ENCODE data around the gene TNFSF13.

DNA sequence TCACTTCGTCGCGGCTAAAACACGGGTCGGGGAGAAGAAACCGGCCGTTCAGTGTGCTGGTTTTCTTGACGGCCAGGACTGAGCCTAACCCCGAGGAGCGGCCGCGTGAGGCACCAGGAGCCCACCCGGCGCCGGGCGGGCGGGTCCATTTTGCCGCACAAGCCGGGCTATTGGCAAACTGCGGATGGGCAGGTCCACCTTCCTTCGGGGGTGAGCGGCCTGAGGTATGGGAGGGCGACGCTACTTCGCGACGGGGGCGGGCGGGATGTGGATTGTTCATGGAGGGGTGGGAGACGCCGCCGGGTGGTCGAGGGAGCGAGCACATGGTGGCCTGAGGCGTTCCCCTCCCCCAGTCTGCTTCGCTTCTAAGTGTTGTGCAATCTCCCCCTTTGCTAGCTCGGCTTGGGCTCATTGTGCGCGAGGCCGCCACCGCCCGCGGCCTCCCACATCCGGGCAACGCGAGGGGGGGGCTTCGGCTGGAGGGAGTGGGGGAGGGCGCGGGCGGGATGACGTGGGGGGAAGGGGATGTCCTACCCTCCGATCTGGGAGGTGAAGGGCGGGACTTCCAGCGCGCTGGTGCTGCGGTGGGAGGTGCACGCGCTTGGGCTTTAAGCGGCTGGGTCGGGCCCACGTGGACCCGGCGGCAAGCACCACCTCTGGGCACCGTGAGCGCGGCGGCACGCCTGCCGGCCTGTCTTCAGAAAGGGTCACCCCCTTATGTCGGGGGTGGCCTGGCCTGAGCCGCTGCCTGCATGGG lies 15.0 kb downstream of the TNFSF13 start:
- TF ChIP-seq, protein P1, sequence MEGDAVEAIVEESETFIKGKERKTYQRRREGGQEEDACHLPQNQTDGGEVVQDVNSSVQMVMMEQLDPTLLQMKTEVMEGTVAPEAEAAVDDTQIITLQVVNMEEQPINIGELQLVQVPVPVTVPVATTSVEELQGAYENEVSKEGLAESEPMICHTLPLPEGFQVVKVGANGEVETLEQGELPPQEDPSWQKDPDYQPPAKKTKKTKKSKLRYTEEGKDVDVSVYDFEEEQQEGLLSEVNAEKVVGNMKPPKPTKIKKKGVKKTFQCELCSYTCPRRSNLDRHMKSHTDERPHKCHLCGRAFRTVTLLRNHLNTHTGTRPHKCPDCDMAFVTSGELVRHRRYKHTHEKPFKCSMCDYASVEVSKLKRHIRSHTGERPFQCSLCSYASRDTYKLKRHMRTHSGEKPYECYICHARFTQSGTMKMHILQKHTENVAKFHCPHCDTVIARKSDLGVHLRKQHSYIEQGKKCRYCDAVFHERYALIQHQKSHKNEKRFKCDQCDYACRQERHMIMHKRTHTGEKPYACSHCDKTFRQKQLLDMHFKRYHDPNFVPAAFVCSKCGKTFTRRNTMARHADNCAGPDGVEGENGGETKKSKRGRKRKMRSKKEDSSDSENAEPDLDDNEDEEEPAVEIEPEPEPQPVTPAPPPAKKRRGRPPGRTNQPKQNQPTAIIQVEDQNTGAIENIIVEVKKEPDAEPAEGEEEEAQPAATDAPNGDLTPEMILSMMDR (IDR thresholded peaks at IDR 0.05): no peak
- TF ChIP-seq POLR2A (IDR thresholded peaks at IDR 0.05): no peak
